ENCODE data around the gene KIAA1958.

- TF ChIP-seq, protein P1, sequence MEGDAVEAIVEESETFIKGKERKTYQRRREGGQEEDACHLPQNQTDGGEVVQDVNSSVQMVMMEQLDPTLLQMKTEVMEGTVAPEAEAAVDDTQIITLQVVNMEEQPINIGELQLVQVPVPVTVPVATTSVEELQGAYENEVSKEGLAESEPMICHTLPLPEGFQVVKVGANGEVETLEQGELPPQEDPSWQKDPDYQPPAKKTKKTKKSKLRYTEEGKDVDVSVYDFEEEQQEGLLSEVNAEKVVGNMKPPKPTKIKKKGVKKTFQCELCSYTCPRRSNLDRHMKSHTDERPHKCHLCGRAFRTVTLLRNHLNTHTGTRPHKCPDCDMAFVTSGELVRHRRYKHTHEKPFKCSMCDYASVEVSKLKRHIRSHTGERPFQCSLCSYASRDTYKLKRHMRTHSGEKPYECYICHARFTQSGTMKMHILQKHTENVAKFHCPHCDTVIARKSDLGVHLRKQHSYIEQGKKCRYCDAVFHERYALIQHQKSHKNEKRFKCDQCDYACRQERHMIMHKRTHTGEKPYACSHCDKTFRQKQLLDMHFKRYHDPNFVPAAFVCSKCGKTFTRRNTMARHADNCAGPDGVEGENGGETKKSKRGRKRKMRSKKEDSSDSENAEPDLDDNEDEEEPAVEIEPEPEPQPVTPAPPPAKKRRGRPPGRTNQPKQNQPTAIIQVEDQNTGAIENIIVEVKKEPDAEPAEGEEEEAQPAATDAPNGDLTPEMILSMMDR (IDR thresholded peaks at IDR 0.05; ENCODE audit: low read length), result no peak
- no peak for TF ChIP-seq EZH2 (IDR thresholded peaks at IDR 0.05; ENCODE audit: borderline replicate concordance, low read length)
Observed at GRCh38 chr9:112437406-112437805, 49.2 kb upstream of the KIAA1958 start.
